Common myeloid progenitor, CD34-positive (primary cell): ENCODE results near the gene PRAF2.
A peak's percentile ranks its signal among the peaks of the same experiment; 100 is the strongest.

ENCODE experiments used
- CTCF ChIA-PET: fragments of 350-600 bp; sonication (Branson Sonifier 250); formaldehyde crosslinking; loops from one replicate; lab custom pipeline; 2021; ENCODE audit warnings: antibody characterized with exemption; lab: Charles Lee
- POLR2A ChIA-PET: fragments of 350-600 bp; sonication (Branson Sonifier 250); formaldehyde crosslinking; loops from one replicate; lab custom pipeline; 2021; ENCODE audit warnings: antibody characterized with exemption; lab: Charles Lee
- DNase-seq, 3 donors: peaks; one replicate each; pipeline versions ENCODE4 v3.0.0 to v3.0.0-alpha.2; 2013
- H3K27ac ChIP-seq, 2 experiments: 1 replicate in 1 of 2; 2 replicates in 1 of 2; pipeline ENCODE4 v1.7.0; 2013; ENCODE audit warnings: inconsistent platforms in 2 of 2, low read length in 2 of 2, mild to moderate bottlenecking in 2 of 2, low read depth in 1 of 2, moderate library complexity in 1 of 2; ENCODE audit not compliant: severe bottlenecking in 2 of 2, insufficient read depth in 1 of 2, poor library complexity in 1 of 2
- H3K27me3 ChIP-seq, 5 experiments: replicated peaks in 2 of 5; 1 replicate in 3 of 5; 2 replicates in 2 of 5; pipeline versions ENCODE4 v1.6.1 to v1.7.0; 2013; ENCODE audit warnings: low read length in 4 of 5, mild to moderate bottlenecking in 2 of 5, moderate library complexity in 2 of 5, inconsistent platforms in 1 of 5; ENCODE audit not compliant: insufficient read depth in 5 of 5, control insufficient read depth in 4 of 5
- H3K36me3 ChIP-seq, 4 experiments: 1 replicate in 2 of 4; 2 replicates in 2 of 4; pipeline versions ENCODE4 v1.6.1 to v1.7.0; 2013; ENCODE audit warnings: low read length in 3 of 4, control low read depth in 1 of 4, mild to moderate bottlenecking in 1 of 4; ENCODE audit not compliant: control insufficient read depth in 4 of 4, insufficient read depth in 4 of 4
- H3K4me1 ChIP-seq, 4 experiments: 1 replicate in 3 of 4; 2 replicates in 1 of 4; pipeline versions ENCODE4 v1.6.1 to v1.7.1; 2013; ENCODE audit warnings: low read length in 3 of 4, mild to moderate bottlenecking in 3 of 4, control low read depth in 1 of 4, inconsistent platforms in 1 of 4, moderate library complexity in 1 of 4; ENCODE audit not compliant: control insufficient read depth in 4 of 4, insufficient read depth in 4 of 4; ENCODE audit errors: control extremely low read depth in 1 of 4
- H3K4me3 ChIP-seq, 7 experiments: 1 replicate in 4 of 7; 2 replicates in 3 of 7; pipeline versions ENCODE4 v1.5.1 to v1.7.0; 2013; ENCODE audit warnings: mild to moderate bottlenecking in 7 of 7, low read length in 6 of 7, moderate library complexity in 6 of 7, inconsistent platforms in 2 of 7, low read depth in 2 of 7, control low read depth in 1 of 7; ENCODE audit not compliant: insufficient read depth in 4 of 7, control insufficient read depth in 1 of 7; ENCODE audit errors: extremely low read depth in 1 of 7
- H3K9me3 ChIP-seq, 5 experiments: 1 replicate in 4 of 5; 2 replicates in 1 of 5; pipeline versions ENCODE4 v1.6.1 to v1.7.1; 2013; ENCODE audit warnings: low read length in 4 of 5, mild to moderate bottlenecking in 2 of 5, inconsistent platforms in 1 of 5, low read depth in 1 of 5, moderate library complexity in 1 of 5; ENCODE audit not compliant: control insufficient read depth in 4 of 5, insufficient read depth in 2 of 5; ENCODE audit errors: control extremely low read depth in 1 of 5
- WGBS: methylation state at CpG from one replicate; pipeline ENCODE4 v1.1.5; 2013; ENCODE audit not compliant: insufficient coverage; 5-methylcytosine and 5-hydroxymethylcytosine counted together

Gene PRAF2

GRCh38 chrX:49061490-49061889 is 12.3 kb downstream of the PRAF2 start:
- no peak for DNase-seq
- no peaks in the 10 kb centered on the region for H3K4me1 ChIP-seq
- no peaks in the 10 kb centered on the region for H3K9me3 ChIP-seq
- WGBS = 86% methylated on average over 5 of the region's 7 CpGs
- no peak overlapping the region for H3K4me3 ChIP-seq
- H3K27ac ChIP-seq = no peak overlapping the region
- H3K36me3 ChIP-seq = peaks cover 0 to 18% (median 3%) of the 10 kb centered on the region in 4 experiments
- CTCF ChIA-PET = no interaction called here
- POLR2A ChIA-PET = no interaction called here
- no peaks in the 10 kb centered on the region for H3K27me3 ChIP-seq

- POLR2A ChIA-PET = no interaction called here
- CTCF ChIA-PET = interaction anchor here (1.0 kb wide), 1 partner anchor 35 kb away, joined by 3 read pairs; no protein-coding TSS in a partner anchor
- Histone ChIP-seq H3K27ac (no peak overlapping the region), H3K36me3 (peaks cover 0 to 18% (median 2%) of the 10 kb centered on the region in 4 experiments), H3K9me3 (no peaks in the 10 kb centered on the region), H3K27me3 (no peaks in the 10 kb centered on the region), H3K4me1 (no peaks in the 10 kb centered on the region), H3K4me3 (no peak overlapping the region)
- 100% methylated on average over 1 of the region's 3 CpGs for WGBS
- DNase-seq = no peak
Observed at GRCh38 chrX:49060914-49061313, 12.9 kb downstream of the PRAF2 start.

- H3K27ac ChIP-seq = no peak overlapping the region
- H3K27me3 ChIP-seq = no peaks in the 10 kb centered on the region
- no peak overlapping the region for H3K4me3 ChIP-seq
- ChIA-PET POLR2A (interaction anchor here (0.6 kb wide), 1 partner anchor 226 kb away, joined by 6 read pairs; no protein-coding TSS in a partner anchor), CTCF (no interaction called here)
- peaks cover 0 to under 1% (median 0%) of the 10 kb centered on the region in 5 experiments for H3K9me3 ChIP-seq
- peaks cover 0 to 15% (median 2%) of the 10 kb centered on the region in 4 experiments for H3K36me3 ChIP-seq
- peaks cover 0 to 3% (median under 1%) of the 10 kb centered on the region in 4 experiments for H3K4me1 ChIP-seq
- no peak for DNase-seq
- 87% methylated on average over 7 of the region's 10 CpGs for WGBS
Observed at GRCh38 chrX:49059681-49060085, 14.1 kb downstream of the PRAF2 start.

- ChIA-PET POLR2A (no interaction called here), CTCF (no interaction called here)
- Histone ChIP-seq H3K9me3 (peaks cover 0 to 2% (median 0%) of the 10 kb centered on the region in 5 experiments), H3K4me1 (peaks cover 0 to 8% (median 3%) of the 10 kb centered on the region in 4 experiments), H3K27me3 (no peaks in the 10 kb centered on the region), H3K27ac (no peak overlapping the region), H3K36me3 (peaks cover 0 to 12% (median 2%) of the 10 kb centered on the region in 4 experiments), H3K4me3 (no peak overlapping the region)
- DNase-seq = no peak
- 80% methylated on average over 4 of the region's 6 CpGs for WGBS
Observed at GRCh38 chrX:49059201-49059600, 14.6 kb downstream of the PRAF2 start.

GRCh38 chrX:49058794-49059193 is 15.0 kb downstream of the PRAF2 start, which contains the start of gene CCDC120:
CCDC120 (plus strand) TSS chrX:49058999; CDS start chrX:49062042, 3,043 bp downstream.
- ChIA-PET CTCF (no interaction called here), POLR2A (no interaction called here)
- DNase-seq = no peak
- WGBS = 77% methylated on average over 4 of the region's 5 CpGs
- H3K36me3 ChIP-seq = peaks cover 0 to 8% (median 2%) of the 10 kb centered on the region in 4 experiments
- H3K9me3 ChIP-seq = peaks cover 0 to 2% (median 0%) of the 10 kb centered on the region in 5 experiments
- H3K4me1 ChIP-seq = peaks cover 0 to 12% (median 7%) of the 10 kb centered on the region in 4 experiments
- H3K4me3 ChIP-seq = no peak within 1 kb of the TSS
- no peaks in the 10 kb centered on the region for H3K27me3 ChIP-seq
- no peak within 1 kb of the TSS for H3K27ac ChIP-seq

- WGBS = 90% methylated on average over 4 of the region's 5 CpGs
- no peaks in the 10 kb centered on the region for H3K27me3 ChIP-seq
- DNase-seq = no peak
- peaks cover 0 to 2% (median 0%) of the 10 kb centered on the region in 4 experiments for H3K36me3 ChIP-seq
- ChIA-PET POLR2A (no interaction called here), CTCF (no interaction called here)
- H3K4me1 ChIP-seq = peaks cover 0 to 20% (median 8%) of the 10 kb centered on the region in 4 experiments
- peak overlapping the region in 1 of 2 experiments; percentile 70 for H3K27ac ChIP-seq
- peak overlapping the region in 6 of 7 experiments; percentile 42 to 72 (median 64) for H3K4me3 ChIP-seq
- peaks cover 0 to 2% (median 0%) of the 10 kb centered on the region in 5 experiments for H3K9me3 ChIP-seq
Observed at GRCh38 chrX:49054073-49054762, 19.6 kb downstream of the PRAF2 start.
